HG03175 (cell line): Measurements from ENCODE around the gene ABHD17C.

Experiments
- ATAC-seq: cut with Tn5 transposase; IDR thresholded peaks from one replicate; pipeline ENCODE4 v1.9.1; 2021; ENCODE audit warnings: mild to moderate bottlenecking, moderate library complexity; ENCODE audit not compliant: unreplicated experiment

Gene ABHD17C

GRCh38 chr15:80780416-80781221 lies 85.5 kb downstream of the ABHD17C start:
- no peak for ATAC-seq

- ATAC-seq: no peak
These were observed 88.2 kb downstream of the ABHD17C start for GRCh38 chr15:80783260-80783659.

- ATAC-seq: no peak
These were observed 90.2 kb downstream of the ABHD17C start for GRCh38 chr15:80785335-80785734.

GRCh38 chr15:80785811-80786354 lies 90.8 kb downstream of the ABHD17C start:
- no peak for ATAC-seq

GRCh38 chr15:80787316-80787715 lies 92.2 kb downstream of the ABHD17C start:
- ATAC-seq: no peak

DNA sequence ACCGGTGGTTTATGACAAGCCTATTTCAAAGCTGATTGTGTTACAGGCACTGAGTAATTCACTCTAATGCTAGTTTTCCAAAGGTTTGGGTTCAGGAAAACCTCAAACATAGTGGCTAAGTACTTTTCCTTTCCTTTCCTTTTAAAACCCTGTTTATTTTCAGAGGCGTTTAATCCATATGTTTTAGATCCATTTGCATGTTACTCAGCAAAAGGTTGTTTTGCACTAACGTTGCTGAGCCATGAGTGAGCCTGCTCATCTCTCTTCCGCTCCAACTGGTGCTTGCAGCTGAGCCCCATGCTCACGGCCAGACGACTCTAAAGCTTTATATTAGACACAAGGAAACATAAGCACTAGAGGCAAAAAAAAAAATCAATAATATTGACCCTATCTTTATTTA lies 93.4 kb downstream of the ABHD17C start:
- ATAC-seq: no peak

DNA sequence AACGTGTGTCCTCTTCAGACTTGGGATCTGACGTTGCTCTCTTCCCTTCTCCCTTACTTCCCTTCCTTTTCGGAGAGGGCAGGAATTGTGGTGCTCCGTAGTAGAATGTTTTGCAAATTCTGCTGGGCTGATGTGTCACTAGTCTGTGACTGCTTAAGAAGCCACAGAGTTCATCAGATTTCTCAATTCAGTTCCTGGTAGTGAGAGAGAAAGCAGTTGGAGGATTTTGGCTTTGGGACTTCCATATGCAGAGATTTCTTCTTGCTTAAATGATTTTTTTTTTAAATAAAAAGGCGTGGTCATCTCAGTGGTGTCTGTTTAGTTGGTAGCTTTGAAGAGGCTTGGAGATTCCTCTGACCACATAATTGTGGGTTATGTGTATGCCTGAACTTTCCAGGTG lies 94.2 kb downstream of the ABHD17C start:
- no peak for ATAC-seq

DNA sequence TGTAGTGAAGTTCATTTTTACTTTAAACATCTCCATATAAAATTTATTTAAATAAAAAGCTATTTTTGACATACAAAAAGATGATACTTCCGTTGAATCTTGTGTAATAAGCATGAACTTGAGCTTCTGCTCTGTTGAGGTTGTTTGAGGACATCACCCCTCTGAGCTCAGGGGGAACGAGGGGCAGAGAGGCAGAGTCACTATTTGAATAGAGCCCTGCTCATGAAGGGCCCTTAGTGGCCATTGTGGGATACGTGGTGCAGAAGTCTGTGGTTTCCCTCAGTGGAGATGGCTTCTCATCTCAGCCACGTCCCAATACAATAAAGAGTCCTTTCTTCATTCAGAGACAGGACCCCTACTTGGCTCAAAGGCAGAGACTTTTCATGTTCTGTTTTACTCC lies 94.7 kb downstream of the ABHD17C start:
- no peak for ATAC-seq

GRCh38 chr15:80790236-80790635 lies 95.1 kb downstream of the ABHD17C start:
- ATAC-seq: no peak

GRCh38 chr15:80791004-80791403 lies 95.9 kb downstream of the ABHD17C start:
- ATAC-seq: no peak

GRCh38 chr15:80796407-80796806 lies 101.3 kb downstream of the ABHD17C start:
- no peak for ATAC-seq

GRCh38 chr15:80798911-80799310 lies 103.8 kb downstream of the ABHD17C start:
- no peak for ATAC-seq

- ATAC-seq: no peak
These were observed 105.0 kb downstream of the ABHD17C start for GRCh38 chr15:80800067-80800466.

DNA sequence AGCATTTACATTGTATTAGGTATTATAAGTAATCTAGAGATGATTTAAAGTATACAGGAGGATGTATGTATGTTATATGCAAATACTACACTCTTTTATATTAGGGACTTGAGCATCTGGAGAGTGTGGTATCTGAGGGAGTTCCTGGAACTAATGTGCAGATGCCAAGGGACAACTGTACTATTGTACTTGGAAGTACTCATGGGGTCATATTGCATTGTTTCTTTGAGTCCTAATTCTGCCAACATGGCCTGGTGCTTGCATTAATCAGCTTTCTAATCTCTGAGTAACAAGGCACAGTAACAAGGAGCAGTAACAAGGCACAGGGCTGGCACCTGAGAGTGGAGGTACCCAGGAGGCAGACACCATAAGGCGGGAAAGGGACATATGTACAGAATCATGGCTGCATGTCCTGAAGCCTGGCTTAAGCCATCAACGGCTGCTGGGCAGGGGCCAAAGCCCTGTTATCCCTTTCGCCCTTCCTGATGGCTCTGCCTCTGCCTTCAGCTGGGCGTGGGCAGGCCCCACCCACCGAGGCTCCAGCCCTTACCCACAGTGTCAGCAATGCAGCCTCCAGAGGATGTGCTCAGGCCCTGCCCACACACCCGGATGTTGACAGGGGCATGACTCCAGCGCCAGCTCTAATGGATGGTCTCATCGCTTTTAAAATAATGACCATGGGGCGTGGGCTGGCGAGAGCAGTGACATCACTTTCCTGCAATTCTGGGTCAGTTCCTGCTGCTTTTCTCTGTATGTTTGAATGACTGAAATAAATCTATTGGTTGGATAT lies 107.0 kb downstream of the ABHD17C start:
- no peak for ATAC-seq

- ATAC-seq: no peak
These were observed 108.7 kb downstream of the ABHD17C start for GRCh38 chr15:80803580-80804525.

GRCh38 chr15:80804970-80805495 lies 109.9 kb downstream of the ABHD17C start:
- ATAC-seq: no peak
